ENCODE measurements around the gene VOPP1.

VOPP1 gene

GRCh38 chr7:55507743-55508142 lies 64.6 kb downstream of the VOPP1 start:
- no peak for DNase-seq

DNA sequence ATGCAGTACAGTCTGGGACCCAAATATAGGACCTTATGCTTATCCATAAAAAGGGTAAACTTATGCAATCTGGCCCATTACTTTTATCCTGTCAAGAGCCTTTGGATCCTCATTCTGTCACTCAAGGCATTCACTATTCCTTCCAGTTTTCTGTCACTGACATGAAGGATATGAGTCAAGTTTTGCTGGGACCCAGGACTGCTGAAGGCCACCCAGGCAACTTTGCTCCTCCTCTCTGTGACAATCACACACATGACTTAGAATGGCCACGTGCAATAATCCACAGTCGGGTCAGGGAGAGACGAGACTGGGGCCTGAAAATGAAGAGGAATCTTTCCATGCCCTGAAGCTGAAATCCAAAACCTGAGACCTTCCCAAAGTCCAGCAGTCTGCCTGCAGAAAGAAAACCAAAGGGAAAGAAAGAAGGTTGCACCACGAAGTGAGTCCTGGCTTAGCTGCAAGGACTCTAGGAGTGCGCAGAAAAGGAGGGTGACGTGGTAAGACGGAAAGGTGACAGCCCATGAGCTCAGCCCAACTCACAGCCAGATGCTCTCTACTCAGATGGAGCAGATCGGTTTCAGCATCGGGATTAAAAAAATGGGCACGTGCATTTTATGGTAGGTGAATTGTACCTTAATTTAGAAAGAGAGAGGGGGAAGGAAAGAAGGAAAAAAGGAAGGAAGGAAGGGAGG lies 67.2 kb downstream of the VOPP1 start:
- no peak for DNase-seq

DNA sequence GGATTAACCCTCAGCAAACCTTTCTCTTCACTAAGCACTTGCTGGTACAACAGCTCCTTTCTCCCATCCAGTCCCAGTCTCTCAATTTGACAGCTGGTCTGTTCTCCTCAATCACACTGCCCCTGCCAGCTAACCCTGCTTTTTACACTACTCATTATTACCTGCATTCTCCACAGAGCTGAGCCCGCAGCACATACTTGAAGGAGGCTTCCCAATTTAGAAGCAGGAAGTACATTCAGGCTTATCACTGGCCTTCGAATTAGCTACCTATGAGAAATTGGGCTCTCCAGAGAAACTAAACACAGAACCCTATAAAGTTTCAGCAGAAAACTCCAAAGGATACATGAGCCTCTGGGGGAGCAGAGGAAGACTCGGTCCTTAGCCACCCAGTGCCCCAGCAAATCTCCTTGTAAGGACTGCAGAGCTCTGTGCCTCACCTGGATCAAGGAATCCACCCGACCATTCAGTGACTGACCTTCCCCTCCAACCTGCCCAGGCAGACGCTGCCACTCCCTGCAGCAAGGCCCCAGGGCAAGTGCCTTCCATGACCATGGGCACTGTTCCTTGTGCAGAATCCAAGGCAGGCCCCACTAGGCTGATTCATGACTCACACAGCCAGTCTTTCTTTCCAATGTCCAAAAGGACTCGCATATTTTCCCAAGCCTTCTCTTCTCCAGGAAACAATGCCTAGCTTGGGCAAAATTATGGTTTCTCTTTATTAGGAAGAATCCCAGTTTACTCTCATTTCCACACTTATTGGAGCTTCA lies 68.0 kb downstream of the VOPP1 start:
- no peak for DNase-seq

- DNase-seq = no peak
These were observed 69.4 kb downstream of the VOPP1 start for GRCh38 chr7:55502858-55503440.

GRCh38 chr7:55502124-55502857 lies 70.0 kb downstream of the VOPP1 start:
- DNase-seq = no peak

GRCh38 chr7:55501611-55502010 lies 70.7 kb downstream of the VOPP1 start:
- no peak for DNase-seq

GRCh38 chr7:55500117-55500756 lies 72.1 kb downstream of the VOPP1 start:
- DNase-seq = no peak

GRCh38 chr7:55499591-55499990 lies 72.7 kb downstream of the VOPP1 start:
- no peak for DNase-seq

- no peak for DNase-seq
These were observed 73.5 kb downstream of the VOPP1 start for GRCh38 chr7:55498770-55499169.

DNA sequence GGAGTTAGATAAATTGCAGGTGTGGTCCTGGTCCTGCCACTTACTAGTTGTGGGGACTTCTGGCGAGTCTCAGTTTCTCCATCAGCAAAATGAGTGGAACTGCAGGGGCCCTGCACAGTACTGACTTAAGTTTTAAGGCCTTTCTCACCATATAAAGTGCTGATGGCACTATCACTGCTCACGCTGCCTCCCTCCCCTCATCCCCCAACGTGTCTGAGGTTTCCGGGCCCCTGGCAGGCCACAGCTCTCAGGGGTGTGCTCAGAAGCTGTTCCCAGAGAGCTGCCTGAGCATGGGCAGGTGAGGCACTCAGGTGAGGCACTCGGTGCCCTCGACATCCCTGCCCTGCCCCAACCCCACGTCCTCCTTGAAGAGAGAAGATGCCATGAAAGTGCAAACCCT lies 74.2 kb downstream of the VOPP1 start:
- DNase-seq = no peak

- DNase-seq = no peak
These were observed 74.8 kb downstream of the VOPP1 start for GRCh38 chr7:55497521-55497920.

DNA sequence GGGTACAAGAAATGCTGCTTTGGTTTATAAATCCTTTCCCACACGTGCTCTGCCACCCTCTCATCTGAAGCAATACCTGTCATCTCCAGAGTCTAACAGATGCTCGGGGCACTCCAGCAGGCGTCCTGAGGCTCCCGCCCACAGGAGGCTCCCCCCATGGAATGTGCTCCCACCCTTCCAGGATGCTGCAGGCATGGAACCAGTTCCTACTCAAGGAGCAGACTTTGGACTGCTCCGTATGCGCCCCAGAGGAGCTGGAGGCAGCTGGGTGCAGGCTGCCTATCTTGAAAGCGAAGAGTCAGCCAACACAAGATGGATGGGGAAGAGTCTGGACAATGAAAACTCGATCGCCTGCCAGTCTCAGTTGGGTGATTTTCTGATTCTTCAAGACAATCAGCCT lies 75.4 kb downstream of the VOPP1 start:
- no peak for DNase-seq

- DNase-seq = no peak
These were observed 77.4 kb downstream of the VOPP1 start for GRCh38 chr7:55494951-55495350.

- DNase-seq = no peak
These were observed 78.9 kb downstream of the VOPP1 start for GRCh38 chr7:55493408-55493807.

DNA sequence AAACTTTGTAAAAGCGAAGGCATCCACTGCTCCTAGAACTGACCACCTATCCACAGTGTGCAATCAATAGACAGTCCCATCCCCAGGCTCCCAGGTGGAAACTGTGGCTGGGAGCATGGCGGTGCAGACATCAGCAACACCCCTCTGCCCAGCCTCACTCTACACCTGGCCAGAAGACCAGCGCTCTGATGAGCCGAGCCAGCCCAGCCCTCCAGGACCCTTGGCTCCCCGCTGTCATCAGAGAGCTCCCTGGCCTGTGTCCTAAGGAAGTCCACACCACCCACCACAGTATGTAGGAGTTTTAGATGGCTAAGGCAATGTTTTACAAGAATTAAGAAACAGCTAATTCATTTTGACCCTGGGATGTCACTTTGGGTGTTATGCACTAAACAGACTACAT lies 81.0 kb downstream of the VOPP1 start:
- no peak for DNase-seq

DNA sequence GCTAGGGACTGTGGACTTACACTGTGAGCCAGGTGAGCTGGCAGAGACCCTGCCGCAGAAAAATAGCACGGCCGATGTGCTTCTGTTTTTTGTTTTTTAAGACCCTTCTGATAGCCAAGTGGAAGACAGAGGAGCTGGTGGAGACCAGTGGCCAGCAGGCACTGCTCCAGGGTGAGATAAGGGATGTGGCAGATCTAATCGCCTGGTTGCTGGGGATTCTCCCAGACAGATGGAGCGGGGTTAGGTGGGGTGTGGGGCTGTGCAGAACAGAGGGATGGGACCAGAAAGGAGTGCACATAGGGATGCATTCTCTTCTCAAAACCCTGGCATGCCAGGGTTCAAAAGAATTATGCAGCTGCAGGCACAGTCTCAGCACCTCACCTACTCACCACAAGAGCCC lies 82.2 kb downstream of the VOPP1 start:
- DNase-seq = no peak

- no peak for DNase-seq
These were observed 82.8 kb downstream of the VOPP1 start for GRCh38 chr7:55489552-55489951.

DNA sequence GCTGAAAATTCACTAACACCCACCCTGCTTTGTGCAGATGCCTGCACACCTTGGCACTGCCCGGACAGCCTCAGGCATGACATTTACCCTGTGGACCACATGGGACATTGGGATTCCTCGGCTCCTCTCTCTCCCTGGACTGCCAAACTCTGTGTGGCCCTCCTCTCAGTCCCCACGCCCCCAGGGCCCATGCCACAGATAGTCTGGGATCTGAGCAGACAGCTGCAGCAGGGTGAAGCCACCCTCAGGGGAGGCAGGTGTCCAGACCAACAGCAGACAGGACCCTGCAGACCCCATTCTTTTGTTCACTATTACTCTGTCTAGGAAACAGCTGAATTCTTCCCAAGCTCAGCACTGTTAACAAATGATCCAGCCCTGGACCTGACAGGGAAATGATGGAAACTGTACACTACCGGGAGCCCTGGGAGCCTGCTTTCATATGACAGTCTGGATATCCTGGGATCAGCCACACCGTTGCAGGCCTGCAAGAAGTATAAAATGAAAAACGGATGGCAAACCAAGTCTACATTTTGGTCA lies 83.4 kb downstream of the VOPP1 start:
- DNase-seq = no peak

DNA sequence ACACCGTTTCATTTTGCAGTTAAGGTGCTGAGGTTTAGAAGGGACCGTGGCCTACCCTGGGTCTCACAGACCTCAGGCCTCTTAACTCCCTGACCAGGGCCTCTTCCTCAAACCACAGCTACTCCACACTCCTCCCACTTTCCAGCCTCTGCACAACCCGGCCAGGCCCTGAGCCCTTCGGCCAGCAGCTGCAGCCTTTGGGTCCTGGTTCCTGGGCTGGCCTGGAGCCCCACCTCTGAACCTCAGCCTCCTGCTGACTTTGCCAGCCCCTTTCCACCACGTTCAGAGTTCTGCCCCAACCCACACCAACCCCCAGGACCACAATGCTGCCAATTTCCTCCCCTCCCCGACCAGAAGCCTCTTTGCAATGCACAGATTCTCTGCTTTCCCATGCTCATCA lies 84.1 kb downstream of the VOPP1 start:
- no peak for DNase-seq

- no peak for DNase-seq
These were observed 85.3 kb downstream of the VOPP1 start for GRCh38 chr7:55486991-55487390.

DNA sequence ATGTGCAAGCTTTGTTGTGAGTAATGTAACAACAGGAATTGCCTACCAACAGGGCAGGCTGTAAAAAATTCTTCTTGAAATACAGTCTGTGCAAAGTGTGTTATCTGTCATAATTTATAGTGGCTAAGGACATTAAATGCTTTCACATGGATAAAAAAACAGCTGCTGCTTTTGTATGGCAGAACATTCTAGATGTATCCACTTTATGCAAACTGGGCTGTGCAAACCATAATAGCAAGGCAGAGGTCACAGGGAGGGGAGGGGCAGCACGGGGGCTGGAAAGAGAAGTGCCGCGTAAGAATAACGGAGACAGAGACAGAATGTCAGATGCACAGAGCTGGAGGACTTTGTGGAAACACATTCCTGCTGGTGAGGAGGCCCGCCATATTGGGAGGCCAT lies 86.1 kb downstream of the VOPP1 start:
- no peak for DNase-seq

DNA sequence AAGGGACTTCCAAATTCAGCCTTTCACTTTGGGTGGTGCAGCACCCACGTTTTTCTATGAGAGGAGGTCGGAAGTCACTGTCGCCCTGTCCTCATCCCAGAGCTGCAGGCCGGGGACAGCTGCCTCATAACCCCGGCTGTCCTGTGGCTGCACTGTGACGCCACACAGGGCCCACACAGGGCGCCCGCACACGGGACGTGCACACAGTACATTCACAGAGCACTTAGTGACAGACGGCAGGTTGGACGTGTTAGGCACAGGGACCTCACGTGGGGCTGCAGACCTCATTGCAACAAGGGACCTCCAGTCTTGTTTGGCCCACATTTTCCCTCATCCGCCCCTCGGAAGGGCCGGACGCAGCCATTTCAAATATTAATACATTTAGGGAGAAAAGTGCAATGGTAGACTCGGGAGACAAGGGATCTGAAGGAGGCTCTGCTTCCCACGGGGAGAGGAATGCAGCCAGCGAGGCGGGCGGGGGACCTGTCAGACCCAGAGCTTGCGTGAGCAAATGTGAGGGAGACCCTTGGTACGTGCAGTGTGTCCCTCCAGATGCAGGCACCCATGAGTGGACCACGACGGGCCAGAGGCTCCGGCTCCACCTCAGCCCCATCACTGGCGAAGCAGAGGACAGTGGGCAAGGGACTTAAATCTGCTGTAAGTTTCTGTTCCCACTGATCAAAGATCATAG lies 86.7 kb downstream of the VOPP1 start:
- no peak for DNase-seq
